GM23248 (cell line): Measurements from ENCODE around the gene MRO.

ENCODE experiments used
- EZH2 ChIP-seq: fragments of 200-600 bp; sonication (generic); IDR thresholded peaks from 2 replicates; pipeline ENCODE4 v1.6.1; 2018; ENCODE audit warnings: antibody characterized with exemption, mild to moderate bottlenecking; ENCODE audit not compliant: insufficient read depth, poor library complexity, severe bottlenecking
- EZH2phosphoT487 ChIP-seq: fragments of 200-600 bp; sonication (generic); IDR thresholded peaks from 2 replicates; pipeline ENCODE4 v1.6.1; 2018; ENCODE audit warnings: antibody characterized with exemption, moderate library complexity, mild to moderate bottlenecking, low read depth; ENCODE audit not compliant: insufficient read depth

GRCh38 chr18:50796495-50796894 is 23.3 kb downstream of the MRO start:
- TF ChIP-seq EZH2 (no peak), EZH2phosphoT487 (no peak)
